RCC 7860 (cell line): ENCODE results near the gene HID1.

Source experiments
- DNase-seq: peaks from one replicate; pipeline ENCODE4 v3.0.0-alpha.2; 2015; ENCODE audit warnings: low spot score
- FAIRE-seq: peaks from 2 replicates; lab custom pipeline; 2012; peaks lifted over from hg19 to GRCh38; lab: Jason Lieb, UNC

Gene HID1

DNA sequence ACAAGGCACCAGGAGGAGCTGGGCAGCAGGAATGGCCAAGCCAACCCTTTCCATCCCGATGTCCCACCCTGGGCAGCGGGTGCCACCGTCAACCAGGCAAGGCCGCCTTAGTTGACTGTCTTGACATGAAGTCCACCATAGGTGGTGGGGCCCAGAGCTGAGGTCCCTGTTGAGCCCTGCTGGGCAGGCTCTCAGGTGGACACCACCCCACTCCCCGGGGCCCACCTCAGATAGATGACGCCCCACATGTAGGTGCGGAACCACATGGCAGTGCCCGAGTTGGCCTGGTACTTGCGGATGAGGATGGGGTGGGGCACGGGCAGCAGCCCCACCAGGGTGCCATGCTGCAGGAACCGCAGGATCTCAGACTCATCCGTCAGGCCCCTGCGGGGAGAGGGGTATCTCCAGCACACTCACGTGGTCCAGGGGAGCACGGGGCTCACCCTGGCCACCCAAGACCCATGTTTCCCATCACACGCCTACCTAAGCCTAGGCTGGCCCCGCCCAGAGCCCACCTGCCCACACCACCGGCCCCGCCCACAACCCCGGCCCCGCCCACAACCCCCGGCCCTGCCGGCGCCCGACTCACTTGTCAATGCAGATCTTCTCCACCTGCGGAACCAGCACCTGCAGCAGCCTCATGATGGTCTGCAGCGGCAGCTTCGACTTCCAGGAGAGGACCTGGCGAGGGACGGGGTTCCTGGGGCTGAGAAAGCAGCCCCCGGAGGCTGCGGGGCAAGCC is 20.7 kb downstream of the HID1 start:
- DNase-seq: no peak
- no peak for FAIRE-seq

DNA sequence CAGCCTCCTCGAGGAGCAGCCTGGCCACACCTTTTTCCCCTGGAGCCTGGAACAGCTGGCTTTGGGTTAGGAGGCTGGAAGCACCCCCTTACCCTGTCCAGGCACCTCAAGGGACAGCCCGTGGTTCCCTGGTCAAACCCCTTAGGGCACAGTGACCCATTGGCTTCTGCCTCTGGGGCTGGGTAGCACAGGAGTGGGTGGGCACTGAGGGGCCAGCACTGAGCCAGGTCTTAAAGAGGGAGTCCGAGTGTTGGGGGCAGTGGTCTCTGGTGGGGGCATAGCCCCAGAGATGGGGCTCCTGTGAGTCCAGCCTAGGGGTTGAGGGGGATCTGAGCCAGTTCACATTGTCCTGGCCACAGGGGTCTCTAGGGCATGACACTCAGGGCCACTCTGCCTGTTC is 21.5 kb downstream of the HID1 start:
- FAIRE-seq (no peak), DNase-seq (no peak)

DNA sequence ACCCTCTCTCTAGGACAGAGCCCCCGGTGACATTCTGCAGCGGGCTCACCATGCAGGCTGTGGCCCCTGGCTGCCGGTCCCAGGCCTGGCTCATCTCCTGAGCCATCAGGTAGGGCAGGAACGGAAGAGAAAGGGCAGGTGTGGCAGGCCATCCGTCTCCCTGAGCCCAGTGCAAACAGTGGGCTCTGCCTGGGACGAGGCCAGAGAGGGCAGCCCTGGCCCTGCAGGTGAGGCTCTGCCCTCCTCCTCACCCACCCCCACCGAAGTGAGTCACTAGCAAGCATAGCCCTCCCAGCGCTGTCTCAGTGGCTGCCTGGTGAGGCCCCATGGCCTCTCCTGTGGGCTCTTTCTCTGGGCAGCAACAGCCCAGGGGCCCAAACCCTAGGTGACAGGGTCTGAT is 22.4 kb downstream of the HID1 start:
- DNase-seq (no peak), FAIRE-seq (no peak)

DNA sequence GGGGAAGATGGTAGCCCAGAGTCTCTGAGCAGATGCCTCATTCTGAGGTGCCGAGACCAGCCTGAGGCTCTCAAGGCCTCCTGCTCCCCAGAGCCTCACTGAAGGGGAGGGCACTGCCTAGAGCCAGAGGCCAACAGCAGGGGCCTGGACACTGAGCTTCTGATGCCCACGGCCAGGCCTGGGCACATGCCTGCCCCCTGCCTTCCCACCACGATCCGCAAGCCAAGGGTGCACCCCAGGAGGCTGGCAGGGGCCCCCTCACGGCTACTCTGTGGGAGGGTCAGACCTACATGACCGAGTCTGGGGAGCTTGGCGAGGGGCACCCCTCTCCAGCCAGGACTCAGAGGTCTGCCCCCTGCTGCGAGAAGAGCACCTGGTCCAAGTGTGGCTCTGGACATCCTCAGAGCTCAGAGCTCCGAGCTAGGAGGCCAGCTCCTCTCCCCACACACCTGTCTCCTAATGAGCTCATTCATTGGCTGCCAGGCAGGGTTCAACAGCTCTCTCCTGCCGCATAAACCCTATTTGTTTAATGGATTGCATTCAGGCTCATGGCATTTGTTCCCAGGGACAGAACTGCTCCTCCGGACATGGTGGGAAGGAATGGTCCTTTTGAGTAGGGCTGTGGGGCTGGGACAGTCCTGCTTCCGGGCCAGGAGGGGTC is 23.0 kb downstream of the HID1 start:
- no peak for DNase-seq
- no peak for FAIRE-seq

DNA sequence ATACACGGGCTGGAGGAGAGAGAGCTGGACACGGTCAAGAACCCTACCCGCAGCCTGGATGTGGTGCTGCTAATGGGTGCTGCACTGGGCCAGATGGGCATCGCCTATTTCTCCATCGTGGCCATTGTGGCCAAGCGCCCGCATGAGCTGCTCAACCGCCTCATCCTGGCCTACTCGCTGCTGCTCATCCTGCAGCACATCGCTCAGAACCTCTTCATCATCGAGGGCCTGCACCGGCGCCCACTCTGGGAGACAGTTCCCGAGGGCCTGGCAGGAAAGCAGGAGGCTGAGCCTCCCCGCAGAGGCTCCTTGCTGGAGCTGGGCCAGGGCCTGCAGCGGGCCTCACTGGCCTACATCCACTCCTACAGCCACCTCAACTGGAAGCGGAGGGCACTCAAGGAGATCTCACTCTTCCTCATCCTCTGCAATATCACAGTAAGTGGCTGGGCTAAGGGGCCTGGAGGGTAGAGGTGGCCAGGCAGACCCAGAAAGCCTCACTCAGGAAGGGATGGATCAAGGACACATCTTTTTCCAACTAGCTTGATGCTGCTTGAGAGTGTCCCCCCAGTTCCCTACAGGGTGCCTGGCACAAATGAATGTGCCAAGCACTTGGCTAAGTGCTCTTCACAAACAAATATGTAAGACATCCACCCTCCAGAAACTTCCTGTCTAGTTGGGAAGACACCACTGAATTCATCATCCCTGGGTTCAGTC is 25.4 kb downstream of the HID1 start:
- FAIRE-seq (no peak), DNase-seq (no peak)

DNA sequence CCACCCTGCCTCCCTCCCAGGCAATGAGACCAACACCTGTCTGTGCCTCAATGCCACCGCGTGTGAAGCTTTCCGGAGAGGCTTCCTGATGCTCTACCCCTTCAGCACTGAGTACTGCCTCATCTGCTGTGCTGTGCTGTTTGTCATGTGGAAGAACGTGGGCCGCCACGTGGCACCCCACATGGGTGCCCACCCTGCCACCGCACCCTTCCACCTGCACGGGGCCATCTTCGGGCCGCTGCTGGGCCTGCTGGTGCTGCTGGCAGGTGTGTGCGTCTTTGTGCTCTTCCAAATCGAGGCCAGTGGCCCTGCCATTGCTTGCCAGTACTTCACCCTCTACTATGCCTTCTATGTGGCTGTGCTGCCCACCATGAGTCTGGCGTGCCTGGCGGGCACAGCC is 25.9 kb downstream of the HID1 start:
- no peak for FAIRE-seq
- no peak for DNase-seq

DNA sequence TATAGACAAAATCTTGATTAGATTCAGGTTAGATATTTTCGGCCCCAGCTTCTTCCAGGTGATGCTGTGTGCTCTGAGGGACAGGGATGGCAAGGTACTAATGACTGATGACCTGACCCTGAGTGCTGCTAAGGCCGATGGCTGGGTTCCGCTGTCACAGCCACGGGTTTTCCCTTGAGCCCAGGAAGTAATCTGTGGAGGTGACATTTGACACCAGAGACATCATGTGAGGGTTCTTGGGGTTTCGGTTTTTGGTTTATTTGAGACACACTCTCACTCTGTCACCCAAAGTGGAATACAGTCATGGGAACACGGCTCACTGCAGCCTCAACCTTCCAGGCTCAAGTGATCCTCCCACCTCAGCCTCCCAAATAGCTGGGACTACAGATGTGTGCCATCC is 27.0 kb downstream of the HID1 start:
- no peak for DNase-seq
- no peak for FAIRE-seq

DNA sequence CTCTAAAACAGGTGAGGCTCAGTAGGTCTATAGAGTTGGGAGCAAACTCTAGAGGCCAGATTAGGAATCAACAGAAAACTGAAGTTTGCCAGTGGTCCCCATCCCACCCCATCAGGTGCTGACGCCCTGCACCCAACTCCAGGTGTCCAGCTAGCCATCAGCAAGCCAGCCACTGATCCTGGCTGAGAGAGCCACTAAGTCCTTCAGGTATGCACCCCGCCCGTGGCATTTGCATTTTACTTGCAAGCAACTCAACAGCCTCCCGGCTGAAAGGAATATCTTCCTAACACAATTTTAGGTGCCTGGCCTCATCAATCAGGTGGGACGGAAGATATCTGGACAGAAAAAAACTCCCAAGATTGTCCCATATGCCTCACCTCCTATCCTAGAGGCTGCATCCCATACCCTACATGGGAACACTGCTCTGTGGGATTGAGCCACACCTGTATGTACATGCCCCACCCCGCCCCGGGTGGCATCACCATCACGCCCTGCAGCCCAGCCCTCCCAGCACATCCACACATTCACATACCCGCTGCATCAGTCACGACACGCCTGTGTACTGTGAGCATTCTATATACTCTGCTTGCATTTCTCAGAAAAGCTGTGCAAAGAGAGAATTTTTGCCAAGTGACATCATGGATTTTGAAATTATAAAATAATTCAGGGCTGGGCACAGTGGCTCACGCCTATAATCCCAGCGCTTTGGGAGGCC is 28.6 kb downstream of the HID1 start:
- no peak for FAIRE-seq

DNA sequence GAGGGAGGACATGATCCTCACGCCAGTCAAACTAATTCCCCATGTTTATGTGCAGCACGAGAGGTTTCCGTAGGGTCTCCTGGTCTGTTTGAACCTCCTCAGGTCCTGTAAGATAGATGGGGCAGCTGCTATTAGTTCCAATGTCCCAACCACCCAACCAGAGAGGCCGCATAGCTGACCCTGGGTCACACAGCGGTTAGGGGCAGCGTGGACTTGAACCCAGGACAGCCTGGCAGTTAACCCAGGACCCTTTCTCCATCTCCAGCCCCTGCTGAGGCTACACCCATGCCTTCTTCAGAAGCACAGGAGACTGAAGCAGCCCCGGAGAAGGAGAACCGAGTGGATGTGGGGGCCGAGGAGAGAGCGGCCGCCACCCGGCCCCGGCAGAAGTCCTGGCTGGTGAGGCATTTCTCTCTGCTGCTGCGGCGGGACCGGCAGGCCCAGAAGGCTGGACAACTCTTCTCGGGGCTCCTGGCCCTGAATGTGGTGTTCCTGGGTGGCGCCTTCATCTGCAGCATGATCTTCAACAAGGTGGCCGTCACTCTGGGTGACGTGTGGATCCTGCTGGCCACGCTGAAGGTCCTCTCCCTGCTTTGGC is 31.3 kb downstream of the HID1 start:
- FAIRE-seq (no peak), DNase-seq (no peak)

More for the DNA sequence above, 28.6 kb downstream of the HID1 start:
- DNase-seq: no peak

DNA sequence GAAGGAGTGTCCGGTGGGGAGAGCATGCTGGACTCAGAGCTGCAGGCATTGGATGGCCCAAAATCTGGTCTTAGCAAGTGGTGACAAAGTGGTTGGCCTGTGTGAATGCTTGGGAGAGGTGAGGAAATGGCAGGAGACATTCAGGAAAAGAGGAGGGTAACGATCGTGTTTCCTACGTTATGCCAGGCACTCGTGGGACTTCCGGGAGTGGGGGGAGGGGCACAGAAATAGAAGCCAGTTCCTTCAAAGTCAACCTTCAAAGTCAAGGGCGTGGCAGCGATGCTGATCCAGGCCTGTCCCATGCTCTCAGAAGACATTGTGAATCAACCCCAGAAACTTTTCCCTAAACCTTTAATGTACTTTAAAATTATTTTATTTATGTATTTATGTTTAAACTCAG is 33.0 kb downstream of the HID1 start:
- FAIRE-seq (no peak), DNase-seq (no peak)

DNA sequence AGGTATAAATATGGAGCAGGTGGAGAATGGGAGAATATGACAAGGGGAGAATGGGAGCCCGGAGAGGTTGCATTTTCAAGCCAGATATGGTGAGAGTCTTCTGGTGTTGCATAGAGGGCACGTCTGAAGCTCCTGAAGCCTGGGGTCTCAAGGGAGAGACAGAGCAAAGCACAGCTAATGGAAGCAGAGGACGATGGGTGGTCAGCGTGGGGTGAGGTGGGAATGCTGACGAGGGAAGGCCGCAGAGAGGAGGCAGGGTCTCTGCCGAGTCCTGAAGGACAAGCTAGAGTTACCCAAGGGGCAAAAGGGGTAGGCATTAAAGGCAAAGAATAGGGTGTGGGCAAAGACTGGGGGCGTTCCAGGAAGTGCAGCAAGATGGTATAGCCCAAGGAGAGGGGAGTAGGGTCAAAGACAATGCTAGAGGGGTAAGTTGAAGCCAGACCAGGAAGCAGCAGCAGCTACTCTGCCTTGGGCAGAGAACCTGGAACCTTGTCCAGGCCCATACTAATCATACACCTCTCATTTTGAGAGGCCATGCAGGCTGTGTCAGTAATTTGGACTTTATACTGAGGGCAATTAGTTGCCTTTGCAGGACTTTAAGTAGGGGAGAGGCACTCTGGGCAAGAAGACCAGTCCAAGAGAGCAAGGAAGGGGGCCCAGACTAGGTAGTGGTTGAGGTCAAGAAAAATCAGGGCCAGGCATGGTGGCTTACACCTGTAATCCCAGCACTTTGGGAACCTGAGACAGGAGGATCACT is 34.2 kb downstream of the HID1 start:
- no peak for FAIRE-seq

DNA sequence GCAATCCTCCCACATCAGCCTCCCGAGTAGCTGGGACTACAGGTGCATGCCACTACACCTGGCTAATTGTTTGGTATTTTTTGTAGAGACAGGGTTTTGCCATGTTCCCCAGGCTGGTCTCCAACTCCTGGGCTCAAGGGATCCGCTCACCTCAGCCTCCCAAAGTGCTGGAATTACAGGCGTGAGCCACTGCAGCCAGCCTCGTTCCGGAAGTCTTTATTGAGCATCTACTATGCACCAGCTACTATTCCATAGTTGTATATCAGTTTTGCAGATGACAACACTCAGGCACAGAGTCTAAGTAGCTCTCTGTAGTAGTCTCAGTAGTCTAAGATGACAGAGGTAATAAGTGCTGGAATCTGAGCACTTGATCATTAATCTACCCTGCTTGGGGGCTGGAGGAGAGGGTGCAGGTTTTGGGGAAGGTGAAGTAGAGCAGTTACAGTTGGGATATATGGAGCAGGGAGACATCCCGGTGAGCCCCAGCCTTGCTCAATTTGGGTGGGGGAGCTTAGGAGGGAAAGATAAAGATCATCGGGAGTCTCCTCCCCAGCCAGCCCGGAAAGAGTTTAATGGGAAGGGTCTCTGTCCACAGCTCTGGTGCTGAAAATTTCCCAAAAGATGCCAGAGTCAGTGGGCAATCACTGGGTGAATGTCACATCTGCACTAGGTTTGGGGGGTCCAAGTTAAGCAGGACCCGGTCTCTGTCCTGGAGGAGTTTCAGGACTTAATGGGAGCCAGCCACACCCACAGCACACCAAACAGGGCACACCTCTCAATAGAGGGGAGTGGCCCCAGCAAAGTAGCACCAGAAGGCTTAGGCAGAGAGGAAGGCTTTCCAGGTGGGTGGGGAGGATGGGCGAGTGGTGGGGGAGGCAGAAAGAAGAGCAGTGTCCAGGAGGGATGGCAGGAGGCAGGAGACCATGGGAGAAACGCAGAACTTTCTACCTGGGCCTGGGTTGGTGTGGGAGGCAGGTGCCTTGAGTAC is 35.2 kb downstream of the HID1 start:
- DNase-seq: no peak
- no peak for FAIRE-seq

More for the DNA sequence above, 34.2 kb downstream of the HID1 start:
- no peak for DNase-seq

DNA sequence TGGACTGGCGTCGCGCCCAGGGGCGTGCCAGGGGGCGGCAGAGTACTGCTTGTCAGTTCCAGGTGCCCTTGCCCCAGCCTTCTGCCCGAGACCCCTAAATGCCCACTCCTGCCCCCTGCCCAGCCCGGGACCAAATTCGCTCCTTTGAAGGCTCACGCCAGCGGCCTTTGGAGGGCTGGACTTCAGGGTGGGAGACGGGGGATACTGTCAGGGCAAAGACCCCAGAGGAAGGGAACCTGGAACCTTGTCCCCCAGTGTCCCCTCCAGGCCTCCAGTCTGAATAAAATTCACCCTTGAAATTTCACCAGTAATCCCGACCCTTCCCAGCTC is 36.1 kb downstream of the HID1 start:
- no peak for FAIRE-seq
- no peak for DNase-seq

DNA sequence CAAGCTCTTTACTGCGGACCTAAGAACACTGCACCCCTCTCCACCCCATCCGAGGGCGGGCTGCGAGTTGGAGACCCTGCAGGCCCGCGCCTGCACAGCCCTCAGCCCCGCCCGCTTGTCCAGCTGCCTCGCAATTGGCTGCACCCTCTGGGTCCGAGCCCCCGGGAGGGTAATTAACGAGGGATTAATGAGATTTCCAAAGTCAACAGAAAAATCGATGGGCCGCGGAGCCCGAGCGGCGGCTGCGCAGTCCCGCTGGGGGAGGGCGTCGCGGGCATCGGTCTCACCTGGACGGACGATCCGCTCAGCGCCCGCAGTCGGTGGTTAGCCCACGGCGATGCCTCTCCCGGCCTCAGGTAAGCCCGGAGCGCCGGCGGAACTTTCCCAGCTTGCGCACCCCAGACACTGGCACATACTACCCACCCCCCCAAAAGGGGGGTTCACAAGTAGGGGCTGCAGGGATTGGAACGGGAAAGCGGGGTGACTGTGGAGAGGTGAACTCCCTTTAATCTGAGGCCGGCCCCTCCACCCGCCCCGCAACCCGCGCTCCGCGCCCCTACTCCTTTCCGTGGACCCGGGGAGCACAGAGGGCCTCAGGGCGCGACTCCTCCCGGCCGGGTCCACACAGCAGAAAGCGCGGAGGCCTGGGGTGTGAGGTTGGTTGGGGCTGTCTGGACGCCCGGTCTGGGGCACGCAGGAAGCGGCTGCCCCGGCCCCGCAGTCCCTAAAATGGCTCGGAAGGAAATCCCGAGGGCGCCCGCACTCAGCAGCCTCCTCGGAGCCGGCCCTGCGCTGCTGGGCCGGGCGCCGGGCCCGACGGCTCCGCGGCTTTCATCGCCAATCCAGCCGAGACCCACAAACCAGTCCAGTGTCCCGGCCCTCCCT is 36.7 kb downstream of the HID1 start, which contains the start of gene OTOP3:
Gene OTOP3, plus strand, starts transcription at position 314 of the 885 bp plus-strand sequence. Its CDS starts 24 bp downstream, at position 338.
- no peak for FAIRE-seq
- no peak for DNase-seq

DNA sequence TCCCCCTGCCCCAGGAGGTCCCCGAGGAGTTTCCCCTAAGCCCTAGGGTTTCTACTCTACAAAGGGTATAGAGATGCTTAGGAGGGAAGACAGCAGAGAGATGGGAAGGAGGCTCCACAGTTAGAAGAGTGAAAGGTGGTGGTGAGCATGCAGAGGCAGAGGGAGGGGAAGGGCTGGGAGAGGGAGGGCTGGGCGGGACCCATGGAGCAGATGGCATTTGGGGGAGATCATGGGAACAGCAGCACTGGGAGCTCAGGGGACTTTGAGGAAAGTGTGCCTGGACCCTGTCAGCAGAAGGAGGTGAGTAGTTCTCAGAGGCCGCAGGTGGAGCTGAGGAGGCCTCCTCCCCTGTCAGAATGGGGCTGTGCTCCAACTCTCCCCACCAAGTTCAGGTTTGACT is 37.5 kb downstream of the HID1 start:
- no peak for DNase-seq
- no peak for FAIRE-seq

DNA sequence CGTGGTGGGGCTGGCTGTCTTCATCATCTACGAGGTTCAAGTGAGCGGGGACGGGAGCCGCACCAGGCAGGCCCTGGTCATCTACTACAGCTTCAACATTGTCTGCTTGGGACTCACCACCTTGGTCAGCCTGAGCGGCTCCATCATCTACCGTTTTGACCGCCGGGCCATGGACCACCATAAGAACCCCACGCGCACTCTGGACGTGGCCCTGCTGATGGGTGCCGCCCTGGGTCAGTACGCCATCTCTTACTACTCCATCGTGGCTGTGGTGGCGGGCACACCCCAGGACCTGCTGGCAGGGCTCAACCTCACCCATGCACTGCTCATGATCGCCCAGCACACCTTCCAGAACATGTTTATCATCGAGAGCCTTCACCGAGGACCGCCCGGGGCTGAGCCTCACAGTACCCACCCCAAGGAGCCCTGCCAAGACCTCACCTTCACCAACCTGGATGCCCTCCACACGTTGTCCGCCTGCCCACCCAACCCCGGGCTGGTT is 42.0 kb downstream of the HID1 start:
- DNase-seq (no peak), FAIRE-seq (no peak)

DNA sequence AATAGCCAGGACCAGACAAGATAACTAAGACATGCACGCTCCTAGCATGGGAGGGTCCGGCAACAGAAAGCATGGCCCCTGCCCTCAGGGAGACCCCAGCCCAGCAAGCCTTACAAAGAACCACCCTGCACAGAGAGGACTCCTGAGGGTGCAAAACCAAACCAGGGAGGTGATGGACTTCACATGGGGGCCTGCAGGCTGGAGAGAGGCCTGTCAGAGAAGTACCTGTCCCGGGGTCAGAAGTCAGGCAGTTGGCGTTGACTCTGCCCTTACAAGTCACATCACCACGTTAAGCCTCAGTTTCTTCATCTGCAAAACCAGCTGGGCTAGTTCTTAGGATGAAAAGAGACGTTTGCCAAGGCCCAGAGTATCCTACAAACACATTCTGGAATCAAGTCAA is 43.8 kb downstream of the HID1 start:
- DNase-seq (no peak), FAIRE-seq (no peak)

DNA sequence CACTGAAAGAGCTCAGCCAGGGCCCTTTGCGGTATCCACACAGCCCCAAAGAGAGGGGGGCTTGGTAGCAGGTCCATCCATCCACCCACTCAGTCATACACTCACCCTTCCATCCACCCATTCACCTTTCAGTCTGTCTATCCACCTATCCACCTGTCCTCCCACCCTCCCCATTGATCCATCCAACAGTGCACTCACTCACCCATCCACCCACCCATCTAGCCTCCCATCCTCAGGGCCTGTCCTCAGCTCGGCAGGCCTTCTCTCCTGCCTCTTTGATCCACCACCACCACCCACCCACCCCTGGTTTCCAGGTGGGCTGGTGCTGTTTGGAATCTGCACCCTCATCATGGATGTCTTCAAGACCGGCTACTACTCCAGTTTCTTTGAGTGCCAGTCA is 47.3 kb downstream of the HID1 start:
- FAIRE-seq (no peak), DNase-seq (no peak)
